NCI-H2029 treated with DMSO at 0.1 percent for 48 hours (cell line): ENCODE results near the gene OVOL2.
"Not testable (repeated sequence)": the region's sequence is repeated elsewhere in the genome, so short reads cannot be mapped to it uniquely, and the experiment has no call there.

Experiments used
- DNase-seq: peaks from one replicate; lab custom pipeline; 2025; lab: John Stamatoyannopoulos, UW

OVOL2 gene

GRCh38 chr20:18057994-18058349 lies 256 bp upstream of the OVOL2 start:
- no peak for DNase-seq

GRCh38 chr20:18056174-18057100 lies 1.3 kb downstream of the OVOL2 start:
- peak; percentile 40 for DNase-seq

GRCh38 chr20:18055261-18055660 lies 2.5 kb downstream of the OVOL2 start:
- no peak for DNase-seq

- DNase-seq, result no peak
These were observed 4.9 kb downstream of the OVOL2 start for GRCh38 chr20:18052856-18053255.

- no peak for DNase-seq
These were observed 7.1 kb downstream of the OVOL2 start for GRCh38 chr20:18050628-18051027.

GRCh38 chr20:18048176-18048575 lies 9.5 kb downstream of the OVOL2 start:
- no peak for DNase-seq

GRCh38 chr20:18046535-18046934 lies 11.2 kb downstream of the OVOL2 start:
- DNase-seq, result no peak

GRCh38 chr20:18042229-18042628 lies 15.5 kb downstream of the OVOL2 start:
- no peak for DNase-seq

- DNase-seq, result no peak
These were observed 16.3 kb downstream of the OVOL2 start for GRCh38 chr20:18041462-18041861.

- DNase-seq, result no peak
These were observed 18.7 kb downstream of the OVOL2 start for GRCh38 chr20:18039063-18039462.

- no peak for DNase-seq
These were observed 23.7 kb downstream of the OVOL2 start for GRCh38 chr20:18034039-18034438.

- no peak for DNase-seq
These were observed 24.5 kb downstream of the OVOL2 start for GRCh38 chr20:18032977-18033892.

GRCh38 chr20:18031888-18032509 lies 25.7 kb downstream of the OVOL2 start:
- no peak for DNase-seq

GRCh38 chr20:18031050-18031449 lies 26.7 kb downstream of the OVOL2 start:
- no peak for DNase-seq

- no peak for DNase-seq
These were observed 27.7 kb downstream of the OVOL2 start for GRCh38 chr20:18030020-18030419.

- DNase-seq, result not testable (repeated sequence)
These were observed 30.7 kb downstream of the OVOL2 start for GRCh38 chr20:18027011-18027410.

GRCh38 chr20:18024606-18025127 lies 33.0 kb downstream of the OVOL2 start:
- DNase-seq, result no peak

GRCh38 chr20:18020931-18021330 lies 36.8 kb downstream of the OVOL2 start:
- no peak for DNase-seq

GRCh38 chr20:18019068-18019467 lies 38.6 kb downstream of the OVOL2 start:
- DNase-seq, result no peak

- DNase-seq, result no peak
These were observed 39.6 kb downstream of the OVOL2 start for GRCh38 chr20:18018100-18018499.

- no peak for DNase-seq
These were observed 40.9 kb downstream of the OVOL2 start for GRCh38 chr20:18016772-18017171.

GRCh38 chr20:18014411-18014810 lies 43.3 kb downstream of the OVOL2 start:
- no peak for DNase-seq
